ENCODE data around the gene MILR1. TPM values are rescaled to one million over a fixed set of nuclear protein-coding genes. Genes with fewer than 3 reads are reported as not detected.
"Not testable (repeated sequence)": the region's sequence is repeated elsewhere in the genome, so short reads cannot be mapped to it uniquely, and the experiment has no call there.

Gene MILR1
- total RNA-seq, 1 donor from 2014 or later = 1.9 TPM

GRCh38 chr17:64460955-64461354 lies 12.0 kb downstream of the MILR1 start:
- peaks cover 7% of the 10 kb centered on the region for H3K27me3 Mint-ChIP-seq (ENCODE audit: low read depth, unreplicated experiment)
- Histone ChIP-seq H3K4me1 (ENCODE audit: insufficient read depth, low read length) (peaks cover 17% of the 10 kb centered on the region), H3K79me2 (ENCODE audit: insufficient read depth, low read length) (no peaks in the 10 kb centered on the region), H2AFZ (ENCODE audit: low read depth, low read length) (no peak overlapping the region), H3K27ac (ENCODE audit: low read depth, low read length) (no peak overlapping the region), H3K9ac (ENCODE audit: low read length) (no peak overlapping the region), H3K4me3 (ENCODE audit: insufficient read depth, low read depth, low read length) (no peak overlapping the region), H3K27me3 (ENCODE audit: insufficient read depth, low read length) (no peaks in the 10 kb centered on the region), H3K9me3 (ENCODE audit: insufficient read depth, low read depth, low read length) (no peaks in the 10 kb centered on the region), H4K20me1 (ENCODE audit: insufficient read depth, low read length) (no peaks in the 10 kb centered on the region), H3K36me3 (ENCODE audit: insufficient read depth, low read length) (no peaks in the 10 kb centered on the region), H3K4me2 (ENCODE audit: low read length) (no peak overlapping the region)
- TF ChIP-seq EZH2 (IDR thresholded peaks at IDR 0.05; ENCODE audit: insufficient read depth, low read length) = no peak
- no peak for TF ChIP-seq CTCF (IDR thresholded peaks at IDR 0.05; ENCODE audit: insufficient read depth, low read depth, low read length)
- FAIRE-seq = no peak
- H3K9me3 Mint-ChIP-seq (ENCODE audit: unreplicated experiment) = peaks cover 6% of the 10 kb centered on the region
- H3K36me3 Mint-ChIP-seq (ENCODE audit: low read depth, unreplicated experiment) = no peaks in the 10 kb centered on the region
- H3K4me3 Mint-ChIP-seq (ENCODE audit: unreplicated experiment) = no peak overlapping the region
- no peak overlapping the region for H3K27ac Mint-ChIP-seq (ENCODE audit: unreplicated experiment)
- DNase-seq (ENCODE audit: low read depth) = no peak
- peaks cover 19% of the 10 kb centered on the region for H3K4me1 Mint-ChIP-seq (ENCODE audit: low read depth, unreplicated experiment)

GRCh38 chr17:64461788-64462187 lies 12.9 kb downstream of the MILR1 start:
- H4K20me1 ChIP-seq (ENCODE audit: insufficient read depth, low read length) = no peaks in the 10 kb centered on the region
- H3K9ac ChIP-seq (ENCODE audit: low read length) = no peak overlapping the region
- Mint-ChIP-seq H3K27me3 (ENCODE audit: low read depth, unreplicated experiment) (peaks cover 7% of the 10 kb centered on the region), H3K27ac (ENCODE audit: unreplicated experiment) (no peak overlapping the region), H3K36me3 (ENCODE audit: low read depth, unreplicated experiment) (no peaks in the 10 kb centered on the region), H3K4me3 (ENCODE audit: unreplicated experiment) (no peak overlapping the region), H3K9me3 (ENCODE audit: unreplicated experiment) (peaks cover 6% of the 10 kb centered on the region), H3K4me1 (ENCODE audit: low read depth, unreplicated experiment) (peaks cover 25% of the 10 kb centered on the region)
- no peak overlapping the region for H3K4me3 ChIP-seq (ENCODE audit: insufficient read depth, low read depth, low read length)
- H3K9me3 ChIP-seq (ENCODE audit: insufficient read depth, low read depth, low read length) = no peaks in the 10 kb centered on the region
- DNase-seq (ENCODE audit: low read depth) = no peak
- H3K79me2 ChIP-seq (ENCODE audit: insufficient read depth, low read length) = no peaks in the 10 kb centered on the region
- peaks cover 17% of the 10 kb centered on the region for H3K4me1 ChIP-seq (ENCODE audit: insufficient read depth, low read length)
- no peak overlapping the region for H3K4me2 ChIP-seq (ENCODE audit: low read length)
- no peak overlapping the region for H3K27ac ChIP-seq (ENCODE audit: low read depth, low read length)
- TF ChIP-seq EZH2 (IDR thresholded peaks at IDR 0.05; ENCODE audit: insufficient read depth, low read length) = no peak
- TF ChIP-seq CTCF (IDR thresholded peaks at IDR 0.05; ENCODE audit: insufficient read depth, low read depth, low read length) = no peak
- no peaks in the 10 kb centered on the region for H3K36me3 ChIP-seq (ENCODE audit: insufficient read depth, low read length)
- H3K27me3 ChIP-seq (ENCODE audit: insufficient read depth, low read length) = no peaks in the 10 kb centered on the region
- H2AFZ ChIP-seq (ENCODE audit: low read depth, low read length) = no peak overlapping the region
- FAIRE-seq = no peak

- Mint-ChIP-seq H3K9me3 (ENCODE audit: unreplicated experiment) (peaks cover 6% of the 10 kb centered on the region), H3K36me3 (ENCODE audit: low read depth, unreplicated experiment) (peaks cover 3% of the 10 kb centered on the region), H3K27me3 (ENCODE audit: low read depth, unreplicated experiment) (peaks cover 6% of the 10 kb centered on the region), H3K27ac (ENCODE audit: unreplicated experiment) (peak overlapping the region; percentile 37), H3K4me1 (ENCODE audit: low read depth, unreplicated experiment) (peaks cover 9% of the 10 kb centered on the region), H3K4me3 (ENCODE audit: unreplicated experiment) (no peak overlapping the region)
- H3K27ac ChIP-seq (ENCODE audit: low read depth, low read length) = no peak overlapping the region
- DNase-seq (ENCODE audit: low read depth) (no peak), FAIRE-seq (no peak)
- TF ChIP-seq EZH2 (IDR thresholded peaks at IDR 0.05; ENCODE audit: insufficient read depth, low read length) = no peak
- no peak for TF ChIP-seq CTCF (IDR thresholded peaks at IDR 0.05; ENCODE audit: insufficient read depth, low read depth, low read length)
- H3K79me2 ChIP-seq (ENCODE audit: insufficient read depth, low read length) = no peaks in the 10 kb centered on the region
- no peaks in the 10 kb centered on the region for H3K27me3 ChIP-seq (ENCODE audit: insufficient read depth, low read length)
- H2AFZ ChIP-seq (ENCODE audit: low read depth, low read length) = no peak overlapping the region
- H3K4me1 ChIP-seq (ENCODE audit: insufficient read depth, low read length) = no peaks in the 10 kb centered on the region
- H3K4me3 ChIP-seq (ENCODE audit: insufficient read depth, low read depth, low read length) = no peak overlapping the region
- H4K20me1 ChIP-seq (ENCODE audit: insufficient read depth, low read length) = no peaks in the 10 kb centered on the region
- H3K9ac ChIP-seq (ENCODE audit: low read length) = no peak overlapping the region
- H3K4me2 ChIP-seq (ENCODE audit: low read length) = no peak overlapping the region
- no peaks in the 10 kb centered on the region for H3K9me3 ChIP-seq (ENCODE audit: insufficient read depth, low read depth, low read length)
- H3K36me3 ChIP-seq (ENCODE audit: insufficient read depth, low read length) = no peaks in the 10 kb centered on the region
These were observed 17.3 kb downstream of the MILR1 start for GRCh38 chr17:64466019-64466735.

GRCh38 chr17:64466834-64467233 lies 17.9 kb downstream of the MILR1 start:
- not testable (repeated sequence) for H3K4me3 ChIP-seq (ENCODE audit: insufficient read depth, low read depth, low read length); H3K79me2 ChIP-seq (ENCODE audit: insufficient read depth, low read length); H3K27ac Mint-ChIP-seq (ENCODE audit: unreplicated experiment); H3K4me1 Mint-ChIP-seq (ENCODE audit: low read depth, unreplicated experiment); H3K4me1 ChIP-seq (ENCODE audit: insufficient read depth, low read length); H3K27me3 ChIP-seq (ENCODE audit: insufficient read depth, low read length); FAIRE-seq; DNase-seq (ENCODE audit: low read depth); H3K4me2 ChIP-seq (ENCODE audit: low read length); H3K36me3 Mint-ChIP-seq (ENCODE audit: low read depth, unreplicated experiment); H3K9me3 Mint-ChIP-seq (ENCODE audit: unreplicated experiment); H3K4me3 Mint-ChIP-seq (ENCODE audit: unreplicated experiment); H4K20me1 ChIP-seq (ENCODE audit: insufficient read depth, low read length); H3K27ac ChIP-seq (ENCODE audit: low read depth, low read length); H3K27me3 Mint-ChIP-seq (ENCODE audit: low read depth, unreplicated experiment); H3K36me3 ChIP-seq (ENCODE audit: insufficient read depth, low read length); H3K9me3 ChIP-seq (ENCODE audit: insufficient read depth, low read depth, low read length); H2AFZ ChIP-seq (ENCODE audit: low read depth, low read length); H3K9ac ChIP-seq (ENCODE audit: low read length)
